Measurements from ENCODE around the gene TIAM1. TPM values are rescaled to one million over a fixed set of nuclear protein-coding genes. Genes with fewer than 3 reads are reported as not detected.

Gene TIAM1
- total RNA-seq, 1 donor from 2014 or later = 17.8 TPM

GRCh38 chr21:31225713-31226112, 118.3 kb downstream of the TIAM1 start:
- Histone ChIP-seq H3K27ac (ENCODE audit: low read depth, low read length) (no peak overlapping the region), H4K20me1 (ENCODE audit: insufficient read depth, low read length) (no peaks in the 10 kb centered on the region), H3K9ac (ENCODE audit: low read length) (no peak overlapping the region), H3K4me3 (ENCODE audit: insufficient read depth, low read depth, low read length) (no peak overlapping the region), H3K79me2 (ENCODE audit: insufficient read depth, low read length) (no peaks in the 10 kb centered on the region), H3K36me3 (ENCODE audit: insufficient read depth, low read length) (no peaks in the 10 kb centered on the region), H3K27me3 (ENCODE audit: insufficient read depth, low read length) (no peaks in the 10 kb centered on the region), H2AFZ (ENCODE audit: low read depth, low read length) (no peak overlapping the region), H3K4me1 (ENCODE audit: insufficient read depth, low read length) (no peaks in the 10 kb centered on the region), H3K9me3 (ENCODE audit: insufficient read depth, low read depth, low read length) (no peaks in the 10 kb centered on the region), H3K4me2 (ENCODE audit: low read length) (no peak overlapping the region)
- Mint-ChIP-seq H3K9me3 (ENCODE audit: unreplicated experiment) (no peaks in the 10 kb centered on the region), H3K27ac (ENCODE audit: unreplicated experiment) (no peak overlapping the region), H3K27me3 (ENCODE audit: low read depth, unreplicated experiment) (no peaks in the 10 kb centered on the region), H3K4me1 (ENCODE audit: low read depth, unreplicated experiment) (peaks cover 2% of the 10 kb centered on the region), H3K36me3 (ENCODE audit: low read depth, unreplicated experiment) (peaks cover 8% of the 10 kb centered on the region), H3K4me3 (ENCODE audit: unreplicated experiment) (no peak overlapping the region)
- TF ChIP-seq EZH2 (IDR thresholded peaks at IDR 0.05; ENCODE audit: insufficient read depth, low read length) = no peak
- TF ChIP-seq CTCF (IDR thresholded peaks at IDR 0.05; ENCODE audit: insufficient read depth, low read depth, low read length) = no peak
- FAIRE-seq (no peak), DNase-seq (ENCODE audit: low read depth) (no peak)

GRCh38 chr21:31222142-31222541, 121.9 kb downstream of the TIAM1 start:
- Histone ChIP-seq H3K27me3 (ENCODE audit: insufficient read depth, low read length) (no peaks in the 10 kb centered on the region), H3K4me3 (ENCODE audit: insufficient read depth, low read depth, low read length) (no peak overlapping the region), H4K20me1 (ENCODE audit: insufficient read depth, low read length) (no peaks in the 10 kb centered on the region), H3K27ac (ENCODE audit: low read depth, low read length) (no peak overlapping the region), H3K4me1 (ENCODE audit: insufficient read depth, low read length) (no peaks in the 10 kb centered on the region), H2AFZ (ENCODE audit: low read depth, low read length) (no peak overlapping the region), H3K9ac (ENCODE audit: low read length) (no peak overlapping the region), H3K9me3 (ENCODE audit: insufficient read depth, low read depth, low read length) (no peaks in the 10 kb centered on the region), H3K4me2 (ENCODE audit: low read length) (no peak overlapping the region), H3K36me3 (ENCODE audit: insufficient read depth, low read length) (peaks cover 3% of the 10 kb centered on the region), H3K79me2 (ENCODE audit: insufficient read depth, low read length) (no peaks in the 10 kb centered on the region)
- peaks cover 3% of the 10 kb centered on the region for H3K36me3 Mint-ChIP-seq (ENCODE audit: low read depth, unreplicated experiment)
- no peaks in the 10 kb centered on the region for H3K27me3 Mint-ChIP-seq (ENCODE audit: low read depth, unreplicated experiment)
- FAIRE-seq (no peak), DNase-seq (ENCODE audit: low read depth) (peak; percentile 83)
- TF ChIP-seq EZH2 (IDR thresholded peaks at IDR 0.05; ENCODE audit: insufficient read depth, low read length) (no peak), CTCF (IDR thresholded peaks at IDR 0.05; ENCODE audit: insufficient read depth, low read depth, low read length) (no peak)
- no peak overlapping the region for H3K4me3 Mint-ChIP-seq (ENCODE audit: unreplicated experiment)
- no peaks in the 10 kb centered on the region for H3K9me3 Mint-ChIP-seq (ENCODE audit: unreplicated experiment)
- H3K4me1 Mint-ChIP-seq (ENCODE audit: low read depth, unreplicated experiment) = peaks cover 11% of the 10 kb centered on the region
- no peak overlapping the region for H3K27ac Mint-ChIP-seq (ENCODE audit: unreplicated experiment)

GRCh38 chr21:31221043-31221442, 123.0 kb downstream of the TIAM1 start:
- Histone ChIP-seq H3K4me1 (ENCODE audit: insufficient read depth, low read length) (no peaks in the 10 kb centered on the region), H3K4me2 (ENCODE audit: low read length) (no peak overlapping the region), H3K9ac (ENCODE audit: low read length) (no peak overlapping the region), H2AFZ (ENCODE audit: low read depth, low read length) (no peak overlapping the region), H3K27me3 (ENCODE audit: insufficient read depth, low read length) (no peaks in the 10 kb centered on the region), H3K36me3 (ENCODE audit: insufficient read depth, low read length) (peaks cover 3% of the 10 kb centered on the region), H4K20me1 (ENCODE audit: insufficient read depth, low read length) (no peaks in the 10 kb centered on the region), H3K9me3 (ENCODE audit: insufficient read depth, low read depth, low read length) (no peaks in the 10 kb centered on the region), H3K4me3 (ENCODE audit: insufficient read depth, low read depth, low read length) (no peak overlapping the region), H3K79me2 (ENCODE audit: insufficient read depth, low read length) (no peaks in the 10 kb centered on the region), H3K27ac (ENCODE audit: low read depth, low read length) (no peak overlapping the region)
- H3K27me3 Mint-ChIP-seq (ENCODE audit: low read depth, unreplicated experiment) = no peaks in the 10 kb centered on the region
- H3K9me3 Mint-ChIP-seq (ENCODE audit: unreplicated experiment) = no peaks in the 10 kb centered on the region
- peaks cover 6% of the 10 kb centered on the region for H3K36me3 Mint-ChIP-seq (ENCODE audit: low read depth, unreplicated experiment)
- H3K4me3 Mint-ChIP-seq (ENCODE audit: unreplicated experiment) = no peak overlapping the region
- no peak for FAIRE-seq
- no peak for DNase-seq (ENCODE audit: low read depth)
- H3K27ac Mint-ChIP-seq (ENCODE audit: unreplicated experiment) = no peak overlapping the region
- H3K4me1 Mint-ChIP-seq (ENCODE audit: low read depth, unreplicated experiment) = peaks cover 11% of the 10 kb centered on the region
- no peak for TF ChIP-seq EZH2 (IDR thresholded peaks at IDR 0.05; ENCODE audit: insufficient read depth, low read length)
- TF ChIP-seq CTCF (IDR thresholded peaks at IDR 0.05; ENCODE audit: insufficient read depth, low read depth, low read length) = no peak
